SK-N-MC (cell line): ENCODE results near the gene ADAM29.

Source experiments
- EZH2 ChIP-seq: fragments of 200-600 bp; sonication (generic); IDR thresholded peaks from one replicate; pipeline ENCODE4 v1.6.1; 2017; ENCODE audit warnings: antibody characterized with exemption
- FOXP2 ChIP-seq: optimal IDR thresholded peaks from 2 replicates; pipeline ENCODE3; 2011; ENCODE audit warnings: mild to moderate bottlenecking, moderate library complexity; ENCODE audit not compliant: insufficient read depth; ENCODE audit errors: extremely low read length, control extremely low read depth
- POLR2AphosphoS5 ChIP-seq: IDR thresholded peaks from 2 replicates; pipeline ENCODE4 v1.6.1; 2012; ENCODE audit warnings: mild to moderate bottlenecking, low read depth, low read length, borderline replicate concordance

DNA sequence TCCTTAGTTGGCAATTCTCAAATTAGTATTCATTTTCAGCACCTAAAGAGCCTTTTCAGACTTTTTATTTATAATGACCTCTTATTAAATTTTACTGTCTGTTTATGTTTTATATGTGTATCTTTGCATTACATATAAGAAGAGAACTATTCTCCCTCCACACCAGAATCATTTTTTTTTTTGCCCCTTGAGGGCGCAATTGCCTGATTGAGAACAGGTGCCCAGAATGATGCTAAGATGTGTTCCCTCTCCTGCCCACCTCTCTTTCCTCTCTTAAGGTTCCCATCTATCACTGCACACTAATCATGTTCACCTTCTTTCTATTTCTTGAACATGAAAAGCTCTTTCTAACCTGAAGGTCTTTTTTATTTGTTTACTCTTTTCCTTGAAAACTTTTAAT, 44.2 kb upstream of the ADAM29 start:
- no peak for TF ChIP-seq POLR2AphosphoS5
- no peak for TF ChIP-seq EZH2
- no peak for TF ChIP-seq FOXP2
